ENCODE results near the gene PRKCH. TPM values are rescaled to one million over a fixed set of nuclear protein-coding genes. Genes with fewer than 3 reads are reported as not detected.

The PRKCH gene
- total RNA-seq, 3 donors from 2014 or later, result 12.3 to 15.4 (median 14.8) TPM

- no peaks in the 10 kb centered on the region for H3K4me1 ChIP-seq (ENCODE audit: low read depth)
- H3K9me3 ChIP-seq, result peaks cover 18% of the 10 kb centered on the region
- intact Hi-C loops (cut with DNase I, micrococcal nuclease), result no loop called here
- DNase-seq (no peak), ATAC-seq (no peak)
- no peak for TF ChIP-seq CTCF (IDR thresholded peaks at IDR 0.05)
- H3K36me3 ChIP-seq (ENCODE audit: low read depth), result no peaks in the 10 kb centered on the region
- H3K4me3 ChIP-seq, result no peak overlapping the region
These were observed 51.6 kb downstream of the PRKCH start for GRCh38 chr14:61372842-61373555.

GRCh38 chr14:61374284-61374683 is 52.9 kb downstream of the PRKCH start:
- intact Hi-C loops (cut with DNase I, micrococcal nuclease), result no loop called here
- no peaks in the 10 kb centered on the region for H3K4me1 ChIP-seq (ENCODE audit: low read depth)
- TF ChIP-seq CTCF (IDR thresholded peaks at IDR 0.05), result no peak
- DNase-seq (no peak), ATAC-seq (no peak)
- peaks cover 18% of the 10 kb centered on the region for H3K9me3 ChIP-seq
- no peak overlapping the region for H3K4me3 ChIP-seq
- no peaks in the 10 kb centered on the region for H3K36me3 ChIP-seq (ENCODE audit: low read depth)

GRCh38 chr14:61375218-61375617 is 53.8 kb downstream of the PRKCH start:
- intact Hi-C loops (cut with DNase I, micrococcal nuclease), result no loop called here
- no peak for DNase-seq
- Histone ChIP-seq H3K36me3 (ENCODE audit: low read depth) (no peaks in the 10 kb centered on the region), H3K9me3 (peaks cover 18% of the 10 kb centered on the region), H3K4me1 (ENCODE audit: low read depth) (no peaks in the 10 kb centered on the region), H3K4me3 (no peak overlapping the region)
- TF ChIP-seq CTCF (IDR thresholded peaks at IDR 0.05), result no peak
- ATAC-seq, result no peak

- Histone ChIP-seq H3K36me3 (ENCODE audit: low read depth) (no peaks in the 10 kb centered on the region), H3K9me3 (peaks cover 18% of the 10 kb centered on the region), H3K4me1 (ENCODE audit: low read depth) (no peaks in the 10 kb centered on the region), H3K4me3 (no peak overlapping the region)
- intact Hi-C loops (cut with DNase I, micrococcal nuclease), result no loop called here
- ATAC-seq, result no peak
- no peak for TF ChIP-seq CTCF (IDR thresholded peaks at IDR 0.05)
- DNase-seq, result no peak
These were observed 54.9 kb downstream of the PRKCH start for GRCh38 chr14:61376314-61376713.

- intact Hi-C loops (cut with DNase I, micrococcal nuclease), result no loop called here
- ATAC-seq (no peak), DNase-seq (no peak)
- H3K36me3 ChIP-seq (ENCODE audit: low read depth), result no peaks in the 10 kb centered on the region
- no peak for TF ChIP-seq CTCF (IDR thresholded peaks at IDR 0.05)
- H3K9me3 ChIP-seq, result peaks cover 18% of the 10 kb centered on the region
- no peak overlapping the region for H3K4me3 ChIP-seq
- no peaks in the 10 kb centered on the region for H3K4me1 ChIP-seq (ENCODE audit: low read depth)
These were observed 56.4 kb downstream of the PRKCH start for GRCh38 chr14:61377749-61378148.
